Activated T-cell treated with anti-CD3 and anti-CD28 coated beads for 4 hours (primary cell): ENCODE data around the gene DAPK2.

Source experiments
- DNase-seq: peaks from one replicate; pipeline ENCODE4 v3.0.0-alpha.2; 2020

Gene DAPK2

GRCh38 chr15:63939531-63940130 is 106.7 kb downstream of the DAPK2 start:
- DNase-seq: no peak

GRCh38 chr15:63938486-63939061 is 107.7 kb downstream of the DAPK2 start:
- no peak for DNase-seq

GRCh38 chr15:63933522-63933921 is 112.8 kb downstream of the DAPK2 start:
- DNase-seq: no peak

- no peak for DNase-seq
These were observed 114.7 kb downstream of the DAPK2 start for GRCh38 chr15:63931556-63931955.

- no peak for DNase-seq
These were observed 116.3 kb downstream of the DAPK2 start for GRCh38 chr15:63930034-63930433.

- no peak for DNase-seq
These were observed 118.0 kb downstream of the DAPK2 start for GRCh38 chr15:63928185-63928842.

GRCh38 chr15:63923993-63924950 is 122.0 kb downstream of the DAPK2 start:
- DNase-seq: no peak

GRCh38 chr15:63922916-63923315 is 123.4 kb downstream of the DAPK2 start:
- DNase-seq: no peak

- DNase-seq: no peak
These were observed 123.9 kb downstream of the DAPK2 start for GRCh38 chr15:63922261-63922904.

GRCh38 chr15:63920504-63921175 is 125.6 kb downstream of the DAPK2 start:
- no peak for DNase-seq

- no peak for DNase-seq
These were observed 127.4 kb downstream of the DAPK2 start for GRCh38 chr15:63918901-63919348.

GRCh38 chr15:63918317-63918672 is 128.0 kb downstream of the DAPK2 start:
- no peak for DNase-seq

GRCh38 chr15:63917588-63918316 is 128.5 kb downstream of the DAPK2 start:
- no peak for DNase-seq

- DNase-seq: no peak
These were observed 130.2 kb downstream of the DAPK2 start for GRCh38 chr15:63915873-63916771.

- DNase-seq: no peak
These were observed 130.9 kb downstream of the DAPK2 start for GRCh38 chr15:63915209-63915872.

- no peak for DNase-seq
These were observed 132.4 kb downstream of the DAPK2 start for GRCh38 chr15:63913786-63914315.

GRCh38 chr15:63913336-63913735 is 132.9 kb downstream of the DAPK2 start:
- no peak for DNase-seq

- DNase-seq: no peak
These were observed 134.1 kb downstream of the DAPK2 start for GRCh38 chr15:63912061-63912615.

- DNase-seq: no peak
These were observed 135.1 kb downstream of the DAPK2 start for GRCh38 chr15:63911160-63911559.
